ENCODE measurements around the gene SEC63.
"Not testable (repeated sequence)": the region's sequence is repeated elsewhere in the genome, so short reads cannot be mapped to it uniquely, and the experiment has no call there.

Gene SEC63, protein sequence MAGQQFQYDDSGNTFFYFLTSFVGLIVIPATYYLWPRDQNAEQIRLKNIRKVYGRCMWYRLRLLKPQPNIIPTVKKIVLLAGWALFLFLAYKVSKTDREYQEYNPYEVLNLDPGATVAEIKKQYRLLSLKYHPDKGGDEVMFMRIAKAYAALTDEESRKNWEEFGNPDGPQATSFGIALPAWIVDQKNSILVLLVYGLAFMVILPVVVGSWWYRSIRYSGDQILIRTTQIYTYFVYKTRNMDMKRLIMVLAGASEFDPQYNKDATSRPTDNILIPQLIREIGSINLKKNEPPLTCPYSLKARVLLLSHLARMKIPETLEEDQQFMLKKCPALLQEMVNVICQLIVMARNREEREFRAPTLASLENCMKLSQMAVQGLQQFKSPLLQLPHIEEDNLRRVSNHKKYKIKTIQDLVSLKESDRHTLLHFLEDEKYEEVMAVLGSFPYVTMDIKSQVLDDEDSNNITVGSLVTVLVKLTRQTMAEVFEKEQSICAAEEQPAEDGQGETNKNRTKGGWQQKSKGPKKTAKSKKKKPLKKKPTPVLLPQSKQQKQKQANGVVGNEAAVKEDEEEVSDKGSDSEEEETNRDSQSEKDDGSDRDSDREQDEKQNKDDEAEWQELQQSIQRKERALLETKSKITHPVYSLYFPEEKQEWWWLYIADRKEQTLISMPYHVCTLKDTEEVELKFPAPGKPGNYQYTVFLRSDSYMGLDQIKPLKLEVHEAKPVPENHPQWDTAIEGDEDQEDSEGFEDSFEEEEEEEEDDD

DNA sequence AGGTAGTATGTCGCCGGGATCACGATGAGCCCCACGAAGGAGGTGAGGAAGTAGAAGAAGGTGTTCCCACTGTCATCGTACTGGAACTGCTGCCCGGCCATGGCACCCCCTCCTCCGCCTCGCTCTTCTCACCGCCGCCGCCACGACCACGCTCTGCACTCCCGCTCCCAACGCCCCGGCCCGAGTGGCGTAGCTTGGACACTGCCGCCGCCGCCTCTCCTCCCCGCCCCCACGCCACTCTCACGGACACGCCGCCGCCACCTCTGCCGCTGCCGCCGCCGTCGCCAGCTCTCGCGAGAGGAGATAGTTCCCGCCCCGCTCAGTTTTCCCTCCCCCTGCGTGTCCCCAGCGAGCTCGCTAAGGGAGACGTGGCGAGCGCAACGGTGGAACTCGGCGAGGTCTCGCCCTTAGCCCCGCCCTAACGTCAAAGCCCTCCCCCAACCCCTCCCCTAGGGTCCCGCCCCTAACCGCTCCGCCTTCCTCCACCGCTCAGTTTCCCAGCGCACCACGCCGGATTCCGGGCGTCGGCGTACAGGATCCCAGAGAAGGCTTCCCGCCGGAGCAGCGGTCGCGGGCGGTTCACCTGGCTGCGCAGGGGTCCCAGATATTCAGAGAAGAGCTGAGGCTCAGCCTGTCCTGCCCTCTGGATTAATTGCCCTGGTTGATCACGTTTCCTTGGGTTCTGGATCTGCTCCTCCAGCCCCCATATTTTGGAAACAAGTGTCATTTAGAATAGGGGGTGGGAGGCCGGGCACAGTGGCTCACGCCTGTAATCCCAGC is at the start of gene SEC63:
Gene SEC63 (minus strand): TSS at position 300 of the 780 bp plus-strand sequence. CDS start 199 bp downstream, at position 101.
- DNase-seq (ENCODE audit: low spot score) = peak; percentile 99

DNA sequence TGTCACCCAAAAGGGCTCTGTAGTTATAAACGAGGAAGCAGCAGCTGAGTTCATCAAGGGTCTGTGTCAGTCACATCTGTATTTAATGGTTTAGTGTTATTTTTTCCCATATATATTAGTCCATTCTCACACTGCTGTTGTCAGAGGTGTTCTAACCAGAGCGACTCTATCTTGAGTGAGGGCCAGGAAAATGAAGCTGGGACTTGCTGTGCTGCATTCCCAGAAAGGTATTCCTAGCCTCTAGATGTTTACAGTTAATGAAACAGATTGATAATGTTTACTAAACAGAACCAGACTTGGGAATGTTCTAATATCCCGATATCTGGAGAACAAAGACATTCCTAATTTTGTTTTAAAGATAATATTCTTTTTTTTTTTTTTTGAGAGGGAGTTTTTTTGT is 48.0 kb upstream of the SEC63 start:
- DNase-seq (ENCODE audit: low spot score) = no peak

DNA sequence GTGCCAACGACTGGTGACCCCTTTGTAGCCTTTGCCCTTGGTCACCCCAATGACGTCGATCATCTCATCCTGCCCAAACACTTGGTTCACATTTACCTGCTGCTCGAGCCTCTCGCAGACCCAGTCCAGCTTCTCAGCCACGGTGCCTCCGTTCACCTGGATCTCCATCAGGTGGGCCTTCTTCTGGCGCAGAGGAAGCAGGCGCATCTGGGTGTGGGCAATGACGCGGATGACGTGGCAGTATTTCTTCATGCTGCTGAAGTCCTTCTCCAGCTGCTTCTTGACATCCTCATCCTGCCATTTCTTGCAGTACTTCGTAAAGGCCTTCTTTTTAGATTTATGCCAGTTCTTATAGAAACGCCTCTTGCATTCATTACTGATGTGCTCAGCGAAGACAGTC is 46.9 kb upstream of the SEC63 start:
- no peak for DNase-seq (ENCODE audit: low spot score)

DNA sequence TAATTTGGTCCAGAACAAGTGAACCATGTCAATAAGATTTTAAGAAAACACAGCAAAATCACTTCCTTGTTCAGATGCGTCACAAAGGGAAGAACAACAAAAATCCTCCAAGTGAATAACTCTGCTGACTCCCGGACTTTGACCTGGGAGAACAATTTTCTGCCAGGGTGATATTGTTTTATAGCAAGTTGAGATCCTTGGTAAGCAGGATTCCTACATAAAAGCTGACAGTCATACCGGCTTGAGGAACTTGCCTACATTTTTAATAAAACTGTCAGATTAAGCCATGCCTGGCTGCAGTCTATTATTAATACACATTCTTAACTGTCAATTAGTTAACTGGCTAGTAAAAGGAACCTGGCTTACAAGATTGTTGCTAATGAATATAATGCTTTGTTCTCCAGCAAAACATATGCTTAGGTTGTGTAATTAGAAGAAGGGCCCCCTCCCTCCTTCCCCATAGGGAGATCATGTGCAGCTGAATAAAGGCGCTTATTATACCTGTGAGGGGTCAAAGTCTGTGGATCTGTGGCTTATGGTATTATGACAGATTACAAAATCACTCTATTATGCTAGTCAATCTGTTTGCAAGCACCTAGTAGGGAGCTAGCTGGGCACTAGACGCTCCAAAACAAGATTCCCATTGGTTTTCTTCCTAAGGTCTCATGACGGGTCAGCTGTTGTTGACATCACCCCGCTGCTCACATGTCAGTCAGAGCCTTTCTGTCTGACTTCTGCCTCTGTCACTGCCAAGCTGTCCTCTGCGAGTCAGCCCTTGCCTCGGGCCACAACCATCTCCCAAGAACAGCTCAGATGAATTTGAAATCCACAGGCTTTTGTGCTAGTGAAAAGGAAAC is 44.6 kb upstream of the SEC63 start:
- DNase-seq (ENCODE audit: low spot score) = peak; percentile 94

- no peak for DNase-seq (ENCODE audit: low spot score)
These were observed 43.8 kb upstream of the SEC63 start for GRCh38 chr6:108001696-108002231.

GRCh38 chr6:108000259-108000658 is 42.3 kb upstream of the SEC63 start:
- not testable (repeated sequence) for DNase-seq (ENCODE audit: low spot score)

GRCh38 chr6:107999341-107999740 is 41.3 kb upstream of the SEC63 start:
- DNase-seq (ENCODE audit: low spot score) = no peak

DNA sequence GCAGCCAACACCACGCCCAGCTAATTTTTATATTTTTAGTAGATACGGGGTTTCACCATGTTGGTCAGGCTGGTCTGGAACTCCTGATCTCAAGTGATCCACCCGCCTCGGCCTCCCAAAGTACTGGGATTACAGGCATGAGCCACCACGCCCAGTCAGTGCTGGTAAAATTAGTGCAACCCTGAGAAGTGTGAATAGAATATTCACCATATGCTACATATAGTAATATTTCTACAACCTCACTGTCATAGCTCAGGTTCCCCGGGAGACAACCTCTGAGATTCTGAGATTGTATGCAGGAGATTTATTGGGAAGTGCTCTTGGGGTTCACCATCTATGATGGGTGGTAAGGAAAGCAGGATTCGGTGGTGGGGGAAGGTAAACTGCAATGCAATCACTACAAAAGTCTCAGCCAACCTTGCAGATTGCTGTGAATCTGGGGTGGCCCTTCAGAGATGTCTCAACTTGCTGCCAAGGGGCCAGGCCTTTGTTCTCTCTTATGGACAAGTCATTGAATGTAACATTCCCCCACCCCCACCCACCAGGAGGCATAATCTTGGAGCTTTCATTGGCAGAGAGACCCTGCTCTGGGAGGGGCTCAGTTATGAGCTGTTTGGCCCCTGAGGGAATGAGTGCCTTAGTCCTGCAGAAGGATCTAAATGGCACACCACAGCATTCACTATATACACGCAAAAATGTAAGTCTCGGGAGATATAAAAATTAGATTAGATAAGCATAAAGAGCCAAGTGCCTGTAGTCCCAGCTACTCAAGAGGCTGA is 34.0 kb upstream of the SEC63 start:
- DNase-seq (ENCODE audit: low spot score) = no peak

GRCh38 chr6:107991061-107991460 is 33.1 kb upstream of the SEC63 start:
- no peak for DNase-seq (ENCODE audit: low spot score)

GRCh38 chr6:107990587-107990986 is 32.6 kb upstream of the SEC63 start:
- DNase-seq (ENCODE audit: low spot score) = not testable (repeated sequence)

- DNase-seq (ENCODE audit: low spot score) = no peak
These were observed 31.4 kb upstream of the SEC63 start for GRCh38 chr6:107989166-107990094.

GRCh38 chr6:107988570-107988969 is 30.6 kb upstream of the SEC63 start:
- no peak for DNase-seq (ENCODE audit: low spot score)

DNA sequence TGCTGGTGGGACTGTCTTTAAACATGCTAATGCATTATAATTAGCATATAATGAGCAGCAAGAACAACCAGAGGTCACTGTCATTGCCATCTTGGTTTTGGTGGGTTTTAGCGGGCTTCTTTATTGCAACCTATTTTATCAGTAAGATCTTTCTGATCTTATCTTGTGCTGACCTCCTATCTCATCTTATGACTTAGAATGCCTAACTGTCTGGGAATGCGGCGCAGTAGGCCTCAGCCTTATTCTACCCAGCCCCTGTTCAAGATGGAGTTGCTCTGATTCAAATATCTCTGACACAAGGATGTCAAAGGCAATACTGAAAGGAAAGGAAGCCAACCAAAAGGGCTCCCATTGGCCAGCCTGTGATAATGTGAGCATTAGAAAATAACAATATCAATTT is 29.8 kb upstream of the SEC63 start:
- no peak for DNase-seq (ENCODE audit: low spot score)

- no peak for DNase-seq (ENCODE audit: low spot score)
These were observed 27.7 kb upstream of the SEC63 start for GRCh38 chr6:107985701-107986100.

DNA sequence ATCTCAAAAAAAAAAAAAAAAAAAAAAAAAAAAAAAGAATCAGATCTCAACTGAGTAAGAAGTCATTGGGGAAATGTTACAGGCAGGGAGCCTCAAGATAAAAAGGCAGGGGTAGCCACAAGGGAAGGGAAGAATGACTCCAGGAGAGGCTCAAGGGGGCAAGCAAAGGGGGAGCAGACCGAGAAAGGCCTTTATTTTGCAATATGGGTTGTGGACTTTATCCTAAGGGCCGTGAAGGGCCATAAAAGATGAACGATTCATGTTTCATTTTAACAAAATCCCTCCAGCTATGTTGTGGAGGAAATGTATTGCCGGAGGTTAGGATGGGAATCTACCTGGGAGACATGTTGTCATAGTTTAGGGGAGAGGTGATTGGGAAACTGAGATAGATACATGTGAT is 25.8 kb upstream of the SEC63 start:
- DNase-seq (ENCODE audit: low spot score) = no peak

- no peak for DNase-seq (ENCODE audit: low spot score)
These were observed 24.5 kb upstream of the SEC63 start for GRCh38 chr6:107982486-107982885.

- no peak for DNase-seq (ENCODE audit: low spot score)
These were observed 23.7 kb upstream of the SEC63 start for GRCh38 chr6:107981695-107982094.

DNA sequence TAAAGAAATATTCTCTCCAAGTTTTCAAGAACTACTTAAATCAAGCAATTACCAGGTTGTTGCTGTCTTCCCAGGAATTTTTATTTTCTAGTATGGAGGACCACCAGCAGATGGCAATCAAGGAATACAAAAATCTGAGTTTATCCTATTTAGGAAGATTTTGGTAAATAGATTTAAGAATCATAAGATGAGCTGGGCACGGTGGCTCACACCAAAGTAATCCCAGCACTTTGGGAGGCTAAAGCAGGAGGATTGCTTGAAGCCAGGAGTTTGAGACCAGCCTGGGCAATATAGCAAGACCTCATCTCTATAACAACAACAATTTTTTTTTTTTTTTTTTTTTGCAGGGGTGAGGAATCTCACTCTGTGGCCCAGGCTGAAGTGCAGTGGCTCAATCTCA is 19.3 kb upstream of the SEC63 start:
- peak; percentile 51 for DNase-seq (ENCODE audit: low spot score)

DNA sequence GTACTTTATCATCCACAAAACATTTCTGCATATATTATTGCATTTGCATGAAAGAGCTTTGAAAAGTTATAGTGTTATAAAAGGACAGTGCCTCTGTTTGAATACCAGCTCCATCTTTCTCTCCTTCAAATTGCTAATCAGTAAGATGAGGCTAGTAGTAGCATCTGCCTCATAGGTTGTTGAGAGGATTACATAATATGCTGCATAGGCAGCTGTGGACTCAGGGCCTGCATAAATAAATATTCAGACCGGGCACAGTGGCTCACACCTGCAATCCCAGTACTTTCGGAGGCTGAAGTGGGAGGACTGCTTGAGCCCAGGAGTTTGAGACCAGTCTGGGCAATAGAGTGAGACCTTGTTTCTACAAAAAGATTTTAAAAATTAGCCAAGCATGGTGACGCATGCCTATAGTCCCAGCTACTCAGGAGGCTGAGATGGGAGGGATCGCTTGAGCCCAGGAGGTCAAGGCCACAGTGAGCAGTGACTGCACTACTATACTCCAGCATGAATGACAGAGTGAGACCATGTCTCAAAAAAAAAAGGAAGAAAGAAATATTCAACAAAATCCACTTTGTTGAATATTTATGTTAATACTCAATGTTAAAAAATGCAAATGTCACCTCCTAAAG is 18.3 kb upstream of the SEC63 start:
- DNase-seq (ENCODE audit: low spot score) = no peak

All from Ammon's horn (tissue), 1 donor.